Right atrium auricular region (tissue), 2 donors: ENCODE data around the gene USP6. TPM values are rescaled to one million over a fixed set of nuclear protein-coding genes. Genes with fewer than 3 reads are reported as not detected.

ENCODE experiments used
- DNase-seq: peaks from one replicate; pipeline ENCODE4 v3.0.0-alpha.2; 2019; ENCODE audit warnings: low spot score
- H3K27ac ChIP-seq, 2 donors: fragments of 200-600 bp; sonication (generic); 1 replicate in 1 of 2; 2 replicates in 1 of 2; pipeline ENCODE4 v1.5.1; 2016 to 2019
- H3K27me3 ChIP-seq, 2 donors: fragments of 200-600 bp; sonication (generic); one replicate each; pipeline versions ENCODE4 v1.5.1 to v1.6.0; 2017 to 2019
- H3K36me3 ChIP-seq: fragments of 200-600 bp; sonication (generic); one replicate; pipeline ENCODE4 v1.5.1; 2016
- H3K4me1 ChIP-seq, 2 donors: fragments of 200-600 bp; sonication (generic); one replicate each; pipeline versions ENCODE4 v1.5.1 to v1.6.0; 2017 to 2019
- H3K4me3 ChIP-seq, 2 donors: fragments of 200-600 bp; sonication (generic); 1 replicate in 1 of 2; 2 replicates in 1 of 2; pipeline ENCODE4 v1.5.1; 2017 to 2019; ENCODE audit warnings: mild to moderate bottlenecking in 1 of 2, moderate library complexity in 1 of 2
- H3K9me3 ChIP-seq, 2 donors: fragments of 200-600 bp; sonication (generic); one replicate each; pipeline ENCODE4 v1.5.1; 2019
- CTCF ChIP-seq, 2 donors: fragments of 200-600 bp; sonication (generic); IDR thresholded peaks; one replicate each; pipeline ENCODE4 v1.5.1; 2019; ENCODE audit warnings: antibody characterized with exemption in 2 of 2
- total RNA-seq, 2 donors: library from RNA; depleted of rRNA; stranded (reverse); fragments of >200 nt; gene quantifications; one replicate each; pipeline ENCODE4 v1.1.0, GENCODE V29; 2016

The USP6 gene
- total RNA-seq, 2 donors from 2014 or later, result not detected

GRCh38 chr17:5099271-5099670 is 16.6 kb upstream of the USP6 start:
- no peak for TF ChIP-seq CTCF (IDR thresholded peaks at IDR 0.05)
- peaks cover 2 to 34% of the 10 kb centered on the region in 2 donors for H3K9me3 ChIP-seq
- H3K4me3 ChIP-seq, result no peak overlapping the region
- no peaks in the 10 kb centered on the region for H3K36me3 ChIP-seq
- no peak overlapping the region for H3K27ac ChIP-seq
- DNase-seq, result no peak
- H3K4me1 ChIP-seq, result no peaks in the 10 kb centered on the region
- H3K27me3 ChIP-seq, result no peaks in the 10 kb centered on the region

DNA sequence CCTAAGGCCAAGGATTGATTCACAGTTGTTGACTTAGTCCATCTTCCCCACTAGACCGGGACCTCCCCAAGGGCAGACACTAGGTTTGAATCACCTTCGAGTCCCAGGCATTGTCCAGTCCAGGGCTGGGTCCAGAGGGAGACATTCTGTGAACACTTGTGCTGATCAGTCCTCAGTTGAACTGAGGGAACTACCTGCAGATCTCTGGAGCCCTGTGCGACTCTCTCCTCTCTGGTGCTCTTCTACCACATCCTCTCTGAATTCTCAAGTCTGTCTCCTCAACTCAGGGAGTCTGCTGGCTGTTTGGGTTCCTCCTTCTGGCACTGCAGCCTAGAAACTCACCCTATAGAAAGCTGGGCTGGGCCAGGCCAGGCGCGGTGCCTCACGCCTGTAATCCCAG is 15.0 kb upstream of the USP6 start:
- no peak for DNase-seq
- Histone ChIP-seq H3K36me3 (peaks cover 9% of the 10 kb centered on the region), H3K9me3 (peaks cover 0 to 18% of the 10 kb centered on the region in 2 donors), H3K27ac (no peak overlapping the region), H3K27me3 (no peaks in the 10 kb centered on the region), H3K4me3 (no peak overlapping the region), H3K4me1 (no peaks in the 10 kb centered on the region)
- TF ChIP-seq CTCF (IDR thresholded peaks at IDR 0.05), result no peak

- TF ChIP-seq CTCF (IDR thresholded peaks at IDR 0.05), result no peak
- Histone ChIP-seq H3K9me3 (no peaks in the 10 kb centered on the region), H3K27me3 (peaks cover 4 to 6% of the 10 kb centered on the region in 2 donors), H3K36me3 (peaks cover 20% of the 10 kb centered on the region), H3K4me3 (peak overlapping the region; percentile 77 to 80), H3K27ac (peak overlapping the region in 1 of 2 donors; percentile 71), H3K4me1 (peaks cover 0 to 11% of the 10 kb centered on the region in 2 donors)
- DNase-seq, result no peak
Observed at GRCh38 chr17:5110816-5111215, 5.0 kb upstream of the USP6 start.

- Histone ChIP-seq H3K36me3 (peaks cover 12% of the 10 kb centered on the region), H3K4me1 (peaks cover 0 to 11% of the 10 kb centered on the region in 2 donors), H3K27ac (peak within 1 kb of the TSS; percentile 65 to 71), H3K4me3 (peak within 1 kb of the TSS; percentile 77 to 80), H3K9me3 (no peaks in the 10 kb centered on the region), H3K27me3 (peaks cover 4 to 12% of the 10 kb centered on the region in 2 donors)
- peak; percentile 92 for DNase-seq
- peak in 1 of 2 donors; percentile 46 for TF ChIP-seq CTCF (IDR thresholded peaks at IDR 0.05)
Observed at GRCh38 chr17:5111402-5112204, 4.2 kb upstream of the USP6 start, which contains the start of gene ZNF232. TSS of gene ZNF232 (minus strand) at chr17:5111878. CDS start at chr17:5111822, 56 bp downstream.

GRCh38 chr17:5118219-5118618 is 2.4 kb downstream of the USP6 start:
- peaks cover 4 to 12% of the 10 kb centered on the region in 2 donors for H3K27me3 ChIP-seq
- no peak for DNase-seq

More at GRCh38 chr17:5118219-5118618, 2.4 kb downstream of the USP6 start:
- Histone ChIP-seq H3K9me3 (no peaks in the 10 kb centered on the region), H3K4me3 (no peak overlapping the region), H3K4me1 (peaks cover 0 to 10% of the 10 kb centered on the region in 2 donors), H3K36me3 (no peaks in the 10 kb centered on the region), H3K27ac (no peak overlapping the region)
- no peak for TF ChIP-seq CTCF (IDR thresholded peaks at IDR 0.05)
